ENCODE results near the gene SLC66A3.

SLC66A3 gene

GRCh38 chr2:11156396-11157075 is 1.3 kb downstream of the SLC66A3 start:
- H3K27ac Mint-ChIP-seq, result no peak overlapping the region
- no peaks in the 10 kb centered on the region for H3K9me3 Mint-ChIP-seq
- H3K4me3 Mint-ChIP-seq, result peak overlapping the region; percentile 73 to 80 (median 77)
- TF ChIP-seq, protein P1, sequence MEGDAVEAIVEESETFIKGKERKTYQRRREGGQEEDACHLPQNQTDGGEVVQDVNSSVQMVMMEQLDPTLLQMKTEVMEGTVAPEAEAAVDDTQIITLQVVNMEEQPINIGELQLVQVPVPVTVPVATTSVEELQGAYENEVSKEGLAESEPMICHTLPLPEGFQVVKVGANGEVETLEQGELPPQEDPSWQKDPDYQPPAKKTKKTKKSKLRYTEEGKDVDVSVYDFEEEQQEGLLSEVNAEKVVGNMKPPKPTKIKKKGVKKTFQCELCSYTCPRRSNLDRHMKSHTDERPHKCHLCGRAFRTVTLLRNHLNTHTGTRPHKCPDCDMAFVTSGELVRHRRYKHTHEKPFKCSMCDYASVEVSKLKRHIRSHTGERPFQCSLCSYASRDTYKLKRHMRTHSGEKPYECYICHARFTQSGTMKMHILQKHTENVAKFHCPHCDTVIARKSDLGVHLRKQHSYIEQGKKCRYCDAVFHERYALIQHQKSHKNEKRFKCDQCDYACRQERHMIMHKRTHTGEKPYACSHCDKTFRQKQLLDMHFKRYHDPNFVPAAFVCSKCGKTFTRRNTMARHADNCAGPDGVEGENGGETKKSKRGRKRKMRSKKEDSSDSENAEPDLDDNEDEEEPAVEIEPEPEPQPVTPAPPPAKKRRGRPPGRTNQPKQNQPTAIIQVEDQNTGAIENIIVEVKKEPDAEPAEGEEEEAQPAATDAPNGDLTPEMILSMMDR (IDR thresholded peaks at IDR 0.05; ENCODE audit: unreplicated experiment in 3 of 3), result no peak
- peaks cover 30% of the 10 kb centered on the region for H3K27me3 Mint-ChIP-seq (ENCODE audit: low read depth)
- no peaks in the 10 kb centered on the region for H3K36me3 Mint-ChIP-seq (ENCODE audit: low read depth)
- H3K4me1 Mint-ChIP-seq, result peaks cover 5% of the 10 kb centered on the region

DNA sequence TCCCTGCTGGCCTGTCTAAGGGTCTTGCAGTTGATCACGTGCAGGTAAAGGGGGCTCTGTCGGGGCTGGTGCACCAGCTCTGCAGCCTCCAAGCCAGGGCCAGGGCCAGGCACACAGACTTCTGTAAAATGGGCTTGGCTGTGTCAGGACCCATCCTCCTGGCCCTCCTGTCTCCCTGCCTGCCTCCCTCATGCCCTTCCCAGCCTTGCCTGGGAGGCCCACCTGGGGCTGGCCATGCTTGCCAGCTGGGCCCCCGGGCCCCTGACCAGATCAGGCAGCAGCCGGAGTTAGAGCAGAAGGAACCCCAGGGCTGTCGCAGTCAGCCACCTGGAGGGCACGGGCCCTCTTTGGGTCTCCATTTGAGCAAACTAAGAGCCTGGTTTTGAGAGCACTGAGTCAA is 2.0 kb downstream of the SLC66A3 start:
- TF ChIP-seq, protein P1 (IDR thresholded peaks at IDR 0.05; ENCODE audit: unreplicated experiment in 3 of 3), result no peak
- Mint-ChIP-seq H3K9me3 (no peaks in the 10 kb centered on the region), H3K4me3 (peak overlapping the region; percentile 29 to 74 (median 65)), H3K4me1 (peaks cover 5% of the 10 kb centered on the region), H3K27me3 (ENCODE audit: low read depth) (peaks cover 23% of the 10 kb centered on the region), H3K27ac (no peak overlapping the region), H3K36me3 (ENCODE audit: low read depth) (no peaks in the 10 kb centered on the region)

- no peaks in the 10 kb centered on the region for H3K36me3 Mint-ChIP-seq (ENCODE audit: low read depth)
- no peaks in the 10 kb centered on the region for H3K9me3 Mint-ChIP-seq
- H3K4me3 Mint-ChIP-seq, result peak overlapping the region; percentile 41 to 46 (median 42)
- no peak overlapping the region for H3K27ac Mint-ChIP-seq
- peaks cover 5% of the 10 kb centered on the region for H3K4me1 Mint-ChIP-seq
- TF ChIP-seq, protein P1 (IDR thresholded peaks at IDR 0.05; ENCODE audit: unreplicated experiment in 3 of 3), result no peak
- H3K27me3 Mint-ChIP-seq (ENCODE audit: low read depth), result peaks cover 18% of the 10 kb centered on the region
Measured at GRCh38 chr2:11157731-11158130, 2.5 kb downstream of the SLC66A3 start.

DNA sequence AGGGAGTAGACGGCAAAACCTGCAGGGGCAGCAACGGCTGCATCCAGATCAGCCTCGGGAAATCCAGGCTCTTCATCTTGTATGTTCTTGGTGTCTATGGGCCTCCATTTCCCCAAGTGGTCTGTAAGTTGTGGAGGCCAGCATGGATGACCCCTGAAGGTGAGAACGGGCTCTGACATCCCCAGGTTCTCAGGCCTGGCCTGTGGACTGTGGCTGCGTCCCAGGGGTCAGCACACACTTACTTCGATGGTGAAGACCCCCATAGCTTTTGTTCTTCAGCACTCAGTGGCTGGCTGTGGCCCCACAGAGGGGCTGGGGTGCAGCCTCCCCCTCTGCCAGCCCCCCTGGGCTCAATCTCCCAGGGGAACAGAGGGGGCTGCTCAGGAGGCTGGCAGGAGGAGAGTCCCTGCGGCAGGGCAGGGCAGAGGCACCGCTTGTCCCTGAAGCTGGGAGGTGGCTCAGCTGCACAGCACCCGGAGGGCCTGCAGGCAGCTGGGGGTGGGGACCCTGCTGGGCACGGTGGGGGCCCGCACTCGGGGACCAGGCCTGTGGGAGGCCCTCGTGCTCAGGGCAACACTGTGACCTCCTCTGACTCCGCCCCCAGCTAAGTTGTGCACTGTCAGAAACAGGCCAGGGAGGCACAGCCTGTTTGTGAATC is 3.8 kb downstream of the SLC66A3 start:
- TF ChIP-seq, protein P1 (IDR thresholded peaks at IDR 0.05; ENCODE audit: unreplicated experiment in 3 of 3), result no peak
- H3K27me3 Mint-ChIP-seq (ENCODE audit: low read depth), result peaks cover 16% of the 10 kb centered on the region

GRCh38 chr2:11159574-11160170 is 4.4 kb downstream of the SLC66A3 start:
- H3K36me3 Mint-ChIP-seq (ENCODE audit: low read depth), result no peaks in the 10 kb centered on the region
- TF ChIP-seq, protein P1 (IDR thresholded peaks at IDR 0.05; ENCODE audit: unreplicated experiment in 3 of 3), result no peak
- H3K27me3 Mint-ChIP-seq (ENCODE audit: low read depth), result peaks cover 10% of the 10 kb centered on the region
- no peak overlapping the region for H3K27ac Mint-ChIP-seq
- no peaks in the 10 kb centered on the region for H3K9me3 Mint-ChIP-seq
- peaks cover 11% of the 10 kb centered on the region for H3K4me1 Mint-ChIP-seq
- H3K4me3 Mint-ChIP-seq, result no peak overlapping the region

More for the DNA sequence above, 3.8 kb downstream of the SLC66A3 start:
- Mint-ChIP-seq H3K9me3 (no peaks in the 10 kb centered on the region), H3K36me3 (ENCODE audit: low read depth) (no peaks in the 10 kb centered on the region), H3K4me3 (no peak overlapping the region), H3K27ac (no peak overlapping the region), H3K4me1 (peaks cover 10% of the 10 kb centered on the region)
